ENCODE measurements around the gene TSPAN4.

Gene TSPAN4

GRCh38 chr11:852762-853161 lies 10.1 kb downstream of the TSPAN4 start:
- no peak for FAIRE-seq

GRCh38 chr11:853682-854448 lies 11.2 kb downstream of the TSPAN4 start:
- FAIRE-seq = no peak

- FAIRE-seq = no peak
Observed at GRCh38 chr11:854601-855329, 12.1 kb downstream of the TSPAN4 start.

GRCh38 chr11:855330-855674 lies 12.7 kb downstream of the TSPAN4 start:
- no peak for FAIRE-seq

GRCh38 chr11:855796-856195 lies 13.1 kb downstream of the TSPAN4 start:
- FAIRE-seq = no peak

- no peak for FAIRE-seq
Observed at GRCh38 chr11:856397-856796, 13.7 kb downstream of the TSPAN4 start.

GRCh38 chr11:858053-858761 lies 15.6 kb downstream of the TSPAN4 start:
- FAIRE-seq = no peak

GRCh38 chr11:858762-859339 lies 16.2 kb downstream of the TSPAN4 start:
- FAIRE-seq = no peak

- peak; percentile 33 for FAIRE-seq
Observed at GRCh38 chr11:859394-860131, 16.9 kb downstream of the TSPAN4 start.

GRCh38 chr11:860234-861104 lies 17.8 kb downstream of the TSPAN4 start:
- FAIRE-seq = no peak

- FAIRE-seq = no peak
Observed at GRCh38 chr11:861105-861479, 18.4 kb downstream of the TSPAN4 start.

- FAIRE-seq = no peak
Observed at GRCh38 chr11:862081-862661, 19.5 kb downstream of the TSPAN4 start.

- no peak for FAIRE-seq
Observed at GRCh38 chr11:862696-863022, 20.0 kb downstream of the TSPAN4 start.

GRCh38 chr11:863023-863909 lies 20.6 kb downstream of the TSPAN4 start:
- FAIRE-seq = no peak

GRCh38 chr11:863910-864827 lies 21.5 kb downstream of the TSPAN4 start:
- no peak for FAIRE-seq

- FAIRE-seq = no peak
Observed at GRCh38 chr11:864898-865297, 22.2 kb downstream of the TSPAN4 start.

- FAIRE-seq = no peak
Observed at GRCh38 chr11:865462-866430, 23.1 kb downstream of the TSPAN4 start.

GRCh38 chr11:866481-866880 lies 23.8 kb downstream of the TSPAN4 start:
- no peak for FAIRE-seq
